ENCODE measurements around the gene PHF19.

PHF19 gene

GRCh38 chr9:120856700-120857099 is 20.3 kb downstream of the PHF19 start:
- peaks cover 24% of the 10 kb centered on the region; the same call in 1 of the 2 replicates for H3F3A ChIP-seq (ENCODE audit: insufficient read depth)
- H3K9me2 ChIP-seq (replicated peaks; ENCODE audit: insufficient read depth, low read length), result no peaks in the 10 kb centered on the region
- no peak overlapping the region for H3K4me2 ChIP-seq (ENCODE audit: low read depth, low read length, poor library complexity, severe bottlenecking)
- H3K4me3 ChIP-seq (ENCODE audit: insufficient read depth, low read length, poor library complexity, severe bottlenecking), result no peak overlapping the region
- H4K20me1 ChIP-seq (ENCODE audit: low read depth, low read length), result no peaks in the 10 kb centered on the region
- H3K79me2 ChIP-seq (ENCODE audit: insufficient read depth, low read length), result no peaks in the 10 kb centered on the region
- H2AFZ ChIP-seq (ENCODE audit: low read depth, low read length, severe bottlenecking), result no peak overlapping the region
- H3K36me3 ChIP-seq (ENCODE audit: low read length), result no peaks in the 10 kb centered on the region
- TF ChIP-seq EZH2phosphoT487 (conservative IDR thresholded peaks at IDR 0.05; ENCODE audit: low read length) (no peak), CTCF (IDR thresholded peaks at IDR 0.05; ENCODE audit: insufficient read depth, low read length, poor library complexity, severe bottlenecking) (no peak)
- no peak overlapping the region for H3K9ac ChIP-seq (ENCODE audit: low read length)
- no peak overlapping the region for H3K27ac ChIP-seq (ENCODE audit: low read depth, low read length)
- H3K9me3 ChIP-seq (ENCODE audit: insufficient read depth, low read length), result no peaks in the 10 kb centered on the region
- no peaks in the 10 kb centered on the region for H3K27me3 ChIP-seq (ENCODE audit: low read length)

DNA sequence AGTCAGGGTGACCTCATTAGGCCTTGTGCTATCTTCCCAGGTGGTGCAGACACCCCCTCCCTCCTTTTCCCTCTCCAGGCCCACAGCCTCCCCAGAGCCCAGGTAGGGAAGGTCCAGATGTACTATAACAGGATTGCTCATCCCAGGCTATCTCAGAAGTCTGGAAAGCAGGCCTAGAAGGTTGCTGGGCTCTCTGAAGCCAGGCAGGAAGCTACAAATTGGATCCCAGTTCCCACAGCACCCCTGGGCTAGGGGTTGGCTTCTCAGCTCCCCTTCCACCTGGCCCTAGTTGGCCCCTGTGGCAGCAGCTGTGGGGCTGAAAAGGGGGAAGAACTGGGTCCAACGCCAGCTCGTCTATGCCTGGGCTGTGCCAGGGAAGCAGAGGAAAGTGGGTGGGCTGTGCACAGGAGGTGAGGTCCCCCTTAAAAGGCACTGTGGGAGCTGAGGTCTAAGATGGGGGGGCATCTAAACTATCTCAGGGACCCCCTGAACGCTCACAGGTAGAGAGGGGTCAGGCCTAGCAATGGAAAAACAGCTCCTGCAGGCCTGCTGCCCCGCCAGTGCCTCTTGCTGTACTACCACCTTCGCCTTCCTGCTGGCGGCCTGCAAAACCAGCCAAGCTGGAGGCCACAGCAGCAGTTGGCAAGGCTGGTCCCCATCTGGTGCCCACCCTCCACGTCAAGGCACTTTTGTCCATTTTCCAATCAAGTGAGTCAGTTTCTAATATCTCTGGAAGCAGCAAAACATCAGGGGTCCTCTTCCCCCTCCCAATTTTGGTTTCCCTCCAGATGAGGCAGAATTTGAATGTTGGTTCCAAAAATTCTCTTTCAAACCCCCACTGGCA is 20.9 kb downstream of the PHF19 start:
- Histone ChIP-seq H3K4me2 (ENCODE audit: low read depth, low read length, poor library complexity, severe bottlenecking) (no peak overlapping the region), H3K27me3 (ENCODE audit: low read length) (no peaks in the 10 kb centered on the region), H3K9me2 (replicated peaks; ENCODE audit: insufficient read depth, low read length) (no peaks in the 10 kb centered on the region), H3K27ac (ENCODE audit: low read depth, low read length) (no peak overlapping the region), H3K9me3 (ENCODE audit: insufficient read depth, low read length) (no peaks in the 10 kb centered on the region), H3F3A (ENCODE audit: insufficient read depth) (peaks cover 24% of the 10 kb centered on the region; the same call in 1 of the 2 replicates), H3K4me3 (ENCODE audit: insufficient read depth, low read length, poor library complexity, severe bottlenecking) (no peak overlapping the region), H3K9ac (ENCODE audit: low read length) (no peak overlapping the region), H2AFZ (ENCODE audit: low read depth, low read length, severe bottlenecking) (no peak overlapping the region), H4K20me1 (ENCODE audit: low read depth, low read length) (no peaks in the 10 kb centered on the region), H3K79me2 (ENCODE audit: insufficient read depth, low read length) (no peaks in the 10 kb centered on the region), H3K36me3 (ENCODE audit: low read length) (no peaks in the 10 kb centered on the region)
- no peak for TF ChIP-seq CTCF (IDR thresholded peaks at IDR 0.05; ENCODE audit: insufficient read depth, low read length, poor library complexity, severe bottlenecking)
- no peak for TF ChIP-seq EZH2phosphoT487 (conservative IDR thresholded peaks at IDR 0.05; ENCODE audit: low read length)

GRCh38 chr9:120854596-120855327 is 22.2 kb downstream of the PHF19 start:
- Histone ChIP-seq H3K9me3 (ENCODE audit: insufficient read depth, low read length) (no peaks in the 10 kb centered on the region), H4K20me1 (ENCODE audit: low read depth, low read length) (no peaks in the 10 kb centered on the region), H3K27me3 (ENCODE audit: low read length) (no peaks in the 10 kb centered on the region), H3K4me2 (ENCODE audit: low read depth, low read length, poor library complexity, severe bottlenecking) (no peak overlapping the region), H3K27ac (ENCODE audit: low read depth, low read length) (no peak overlapping the region), H3K36me3 (ENCODE audit: low read length) (no peaks in the 10 kb centered on the region), H3F3A (ENCODE audit: insufficient read depth) (peaks cover 24% of the 10 kb centered on the region; the same call in 1 of the 2 replicates), H3K9me2 (replicated peaks; ENCODE audit: insufficient read depth, low read length) (no peaks in the 10 kb centered on the region), H3K4me3 (ENCODE audit: insufficient read depth, low read length, poor library complexity, severe bottlenecking) (no peak overlapping the region), H3K79me2 (ENCODE audit: insufficient read depth, low read length) (no peaks in the 10 kb centered on the region), H3K9ac (ENCODE audit: low read length) (no peak overlapping the region), H2AFZ (ENCODE audit: low read depth, low read length, severe bottlenecking) (no peak overlapping the region)
- no peak for TF ChIP-seq CTCF (IDR thresholded peaks at IDR 0.05; ENCODE audit: insufficient read depth, low read length, poor library complexity, severe bottlenecking)
- TF ChIP-seq EZH2phosphoT487 (conservative IDR thresholded peaks at IDR 0.05; ENCODE audit: low read length), result no peak

All from SU-DHL-6 (cell line).